Right ventricle myocardium superior (tissue), 1 donor: ENCODE data around the gene C7orf33. TPM values are rescaled to one million over a fixed set of nuclear protein-coding genes. Genes with fewer than 3 reads are reported as not detected.
A peak's percentile ranks its signal among the peaks of the same experiment; 100 is the strongest.
"Not testable (repeated sequence)": the region's sequence is repeated elsewhere in the genome, so short reads cannot be mapped to it uniquely, and the experiment has no call there.

Source experiments
- ATAC-seq: fragments of 200-7000 bp; cut with Tn5 transposase; one replicate; pipeline ENCODE4 v1.9.1; 2020; ENCODE audit warnings: mild to moderate bottlenecking; ENCODE audit not compliant: poor library complexity
- DNase-seq: peaks from one replicate; pipeline ENCODE4 v3.0.0-alpha.2; 2020
- intact Hi-C: fragments of 100-400 bp; cut with DNase I; formaldehyde crosslinking; loops from one replicate; pipeline ENCODE4 v1.11.2; 2022
- long read RNA-seq: library from polyadenylated mRNA; unstranded; transcript quantifications from one replicate; pipeline ENCODE4 v2.0.0, GENCODE V29; 2021
- total RNA-seq: library from RNA; stranded (reverse); fragmentation: NEBNext Ultra II Directional; extraction: Animal tissue kit (Norgen Biotek cat#: 25700); gene quantifications from one replicate; pipeline ENCODE4 v1.2.1, GENCODE V29; 2021
- donor health status: DM: no; HTN: yes; CAD: no; lungs with severe emphysema.

The C7orf33 gene, protein sequence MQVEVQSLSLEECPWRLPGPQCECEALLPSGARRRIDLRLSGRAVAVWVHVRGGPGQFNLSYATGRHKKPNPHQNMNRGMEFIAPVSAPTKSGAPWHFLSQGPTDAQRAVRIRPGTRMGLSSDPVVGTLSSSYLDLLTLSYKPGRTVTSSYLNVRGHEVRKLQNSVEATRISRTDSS
- not detected for total RNA-seq
- long read RNA-seq = 0 reads

GRCh38 chr7:148590471-148590870, at the start of gene C7orf33:
Gene C7orf33, plus strand, starts transcription at chr7:148590766. Its CDS starts 160 bp downstream, at chr7:148590926.
- DNase-seq (no peak), ATAC-seq (no peak)
- intact Hi-C loops = no loop called here

GRCh38 chr7:148541891-148542504, 48.6 kb upstream of the C7orf33 start:
- intact Hi-C loops = no loop called here
- ATAC-seq = no peak
- no peak for DNase-seq

- ATAC-seq (no peak), DNase-seq (no peak)
- intact Hi-C loops = no loop called here
Observed at GRCh38 chr7:148543302-148543701, 47.3 kb upstream of the C7orf33 start.

- intact Hi-C loops = no loop called here
- ATAC-seq = no peak
- no peak for DNase-seq
Observed at GRCh38 chr7:148545172-148545571, 45.4 kb upstream of the C7orf33 start.

GRCh38 chr7:148545932-148546331, 44.6 kb upstream of the C7orf33 start:
- DNase-seq (no peak), ATAC-seq (no peak)
- intact Hi-C loops = no loop called here

- ATAC-seq (no peak), DNase-seq (no peak)
- intact Hi-C loops = no loop called here
Observed at GRCh38 chr7:148546857-148547256, 43.7 kb upstream of the C7orf33 start.

DNA sequence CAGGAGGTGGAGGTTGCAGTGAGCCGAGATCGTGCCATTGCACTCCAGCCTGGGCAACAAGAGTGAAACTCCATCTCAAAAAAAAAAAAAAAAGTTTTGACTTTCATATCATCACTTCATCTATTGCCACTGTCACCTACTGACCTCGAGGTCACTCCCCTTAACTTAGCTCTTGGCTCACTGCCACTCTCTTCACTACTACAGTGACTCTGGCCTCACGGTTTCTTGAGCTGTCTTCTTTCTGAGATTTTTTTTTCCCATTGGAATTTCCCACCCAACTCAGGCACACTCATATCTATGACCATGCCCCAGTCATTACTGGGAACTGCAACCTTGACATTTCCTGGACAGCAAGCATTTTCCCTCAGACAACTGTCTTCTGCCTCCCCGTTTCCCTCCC, 42.6 kb upstream of the C7orf33 start:
- no peak for ATAC-seq
- intact Hi-C loops = no loop called here
- no peak for DNase-seq

DNA sequence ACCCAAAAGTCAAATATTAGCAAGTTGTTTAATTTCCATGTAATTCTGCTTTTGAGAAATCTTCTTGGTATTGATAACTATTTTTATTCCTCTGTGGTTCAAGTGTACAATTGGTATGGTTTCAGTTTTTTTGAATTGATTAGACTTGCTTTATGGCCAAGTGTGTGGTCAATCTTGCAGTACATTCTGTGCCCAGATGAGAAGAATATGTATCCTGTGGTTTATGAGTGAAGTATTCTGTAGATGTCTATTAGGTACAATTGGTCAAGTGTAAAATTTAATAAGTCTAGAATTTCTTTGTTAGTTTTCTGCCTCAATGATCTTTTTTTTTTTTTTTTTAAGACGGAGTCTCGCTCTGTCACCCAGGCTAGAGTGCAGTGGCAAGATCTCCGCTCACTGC, 36.6 kb upstream of the C7orf33 start:
- ATAC-seq (no peak), DNase-seq (no peak)
- intact Hi-C loops = no loop called here

DNA sequence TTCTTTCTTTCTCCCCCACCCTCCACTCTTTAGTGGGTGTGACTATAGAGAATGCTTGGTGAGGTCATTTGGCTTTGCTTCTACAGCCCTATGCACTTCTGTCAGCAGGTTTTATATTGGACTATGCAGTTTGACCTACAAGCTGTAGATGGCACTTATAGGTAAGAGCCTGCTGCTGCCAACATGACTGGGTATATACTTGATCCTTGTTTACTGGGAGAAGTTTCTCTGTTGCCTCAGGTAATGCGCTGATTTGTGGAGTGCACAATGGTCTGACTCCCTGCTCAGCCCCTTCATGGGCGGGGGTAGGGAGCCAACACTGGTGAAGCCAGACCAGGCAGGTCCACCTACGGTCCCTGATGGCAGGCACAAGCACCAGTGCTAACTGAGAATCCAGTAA, 33.7 kb upstream of the C7orf33 start:
- ATAC-seq = no peak
- no peak for DNase-seq
- intact Hi-C loops = no loop called here

- intact Hi-C loops = no loop called here
- DNase-seq = no peak
- ATAC-seq = no peak
Observed at GRCh38 chr7:148558914-148559313, 31.7 kb upstream of the C7orf33 start.

GRCh38 chr7:148561099-148561498, 29.5 kb upstream of the C7orf33 start:
- no peak for ATAC-seq
- DNase-seq = no peak
- intact Hi-C loops = no loop called here

DNA sequence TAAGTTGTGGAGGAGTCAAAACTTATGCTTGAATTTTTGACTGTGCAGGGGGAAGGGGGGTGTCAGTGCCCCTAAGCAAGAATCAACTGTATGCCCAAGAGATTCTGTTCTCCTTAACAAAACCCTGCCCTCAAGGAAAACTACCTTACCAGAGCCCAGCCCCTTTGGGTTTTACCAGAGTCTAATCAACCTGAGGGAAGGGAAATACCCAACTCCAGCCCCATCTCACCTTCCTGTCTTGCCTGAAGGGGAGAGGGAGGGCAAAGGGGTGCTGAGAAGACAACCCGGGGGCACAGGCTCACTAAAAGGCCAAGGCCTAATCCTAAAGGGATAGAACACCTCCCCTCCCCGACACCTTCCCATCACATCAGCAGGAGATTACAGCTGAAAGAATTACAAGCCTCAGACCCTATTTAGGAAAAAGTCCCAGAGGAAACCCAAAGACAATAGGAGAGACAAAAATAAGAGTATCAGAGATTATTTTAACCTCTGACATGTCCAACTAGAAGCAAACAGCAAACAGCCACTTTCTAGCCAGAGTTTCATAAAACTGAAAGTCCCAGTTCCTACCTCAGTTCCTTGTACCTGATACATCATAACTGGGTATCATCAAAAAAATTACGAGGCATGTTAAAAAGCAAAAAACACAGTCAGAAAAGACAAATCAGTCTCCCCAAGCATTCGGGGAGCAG, 26.8 kb upstream of the C7orf33 start:
- intact Hi-C loops = no loop called here
- ATAC-seq = no peak
- DNase-seq = no peak

GRCh38 chr7:148564275-148564951, 26.2 kb upstream of the C7orf33 start:
- ATAC-seq = peak; percentile 15
- DNase-seq, intact Hi-C loops: not testable (repeated sequence)

DNA sequence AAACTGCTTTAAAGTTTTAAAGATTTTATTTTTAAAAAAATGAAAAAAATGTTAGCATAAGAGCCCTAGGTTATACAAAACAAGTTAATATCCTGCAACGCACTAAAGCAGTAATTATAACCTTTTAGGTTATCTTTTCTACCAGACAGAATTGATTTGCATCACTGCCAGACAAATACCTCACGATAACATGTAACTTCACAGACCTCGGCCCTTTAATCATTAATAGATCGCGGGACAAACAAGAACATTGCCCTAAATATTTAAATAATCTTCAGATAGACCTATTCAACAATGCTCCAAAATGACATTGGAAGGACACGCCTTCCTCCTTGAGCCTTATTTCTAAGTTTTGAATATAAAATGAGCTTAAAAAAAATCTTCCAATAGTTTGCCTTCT, 23.8 kb upstream of the C7orf33 start:
- intact Hi-C loops = no loop called here
- no peak for ATAC-seq
- DNase-seq = no peak

- intact Hi-C loops = no loop called here
- DNase-seq = no peak
- no peak for ATAC-seq
Observed at GRCh38 chr7:148567524-148567923, 23.0 kb upstream of the C7orf33 start.

- ATAC-seq (no peak), DNase-seq (no peak)
- intact Hi-C loops = loop anchor here (10.0 kb wide), 1 partner anchor 394 kb away; no protein-coding TSS in a partner anchor
Observed at GRCh38 chr7:148570510-148570909, 20.1 kb upstream of the C7orf33 start.

- intact Hi-C loops = loop anchor here (10.0 kb wide), 1 partner anchor 394 kb away; no protein-coding TSS in a partner anchor
- not testable (repeated sequence) for ATAC-seq, DNase-seq
Observed at GRCh38 chr7:148570973-148571372, 19.6 kb upstream of the C7orf33 start.

GRCh38 chr7:148571381-148571780, 19.2 kb upstream of the C7orf33 start:
- ATAC-seq (no peak), DNase-seq (no peak)
- intact Hi-C loops = loop anchor here (10.0 kb wide), 1 partner anchor 393 kb away; no protein-coding TSS in a partner anchor

DNA sequence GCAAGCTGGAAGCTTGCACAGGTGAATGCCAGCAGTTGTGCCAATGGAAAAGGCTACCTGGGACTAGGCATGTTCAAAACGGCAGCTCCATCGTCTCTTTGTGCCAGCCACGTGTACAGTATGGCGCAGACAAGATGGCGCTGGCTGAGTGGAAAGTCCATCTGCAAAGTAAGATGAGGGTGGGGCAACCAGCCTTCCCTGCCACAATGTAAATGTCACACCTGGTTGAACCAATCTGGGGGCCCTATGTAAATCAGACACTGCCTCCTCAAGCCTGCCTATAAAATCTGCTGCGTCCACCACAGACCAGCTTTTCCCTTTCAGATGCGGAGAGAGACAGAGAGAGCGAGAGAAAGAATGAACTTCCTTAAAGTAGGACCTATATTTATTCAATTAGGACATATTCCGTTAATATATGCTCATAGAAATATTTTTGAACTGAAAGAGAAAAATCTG, 18.5 kb upstream of the C7orf33 start:
- DNase-seq (no peak), ATAC-seq (no peak)
- intact Hi-C loops = loop anchor here (10.0 kb wide), 1 partner anchor 393 kb away; no protein-coding TSS in a partner anchor
